ENCODE results near the gene ALK.

The ALK gene

GRCh38 chr2:29433920-29434319 is 487.5 kb downstream of the ALK start:
- no peak for DNase-seq

- no peak for DNase-seq
Observed at GRCh38 chr2:29433128-29433527, 488.3 kb downstream of the ALK start.

DNA sequence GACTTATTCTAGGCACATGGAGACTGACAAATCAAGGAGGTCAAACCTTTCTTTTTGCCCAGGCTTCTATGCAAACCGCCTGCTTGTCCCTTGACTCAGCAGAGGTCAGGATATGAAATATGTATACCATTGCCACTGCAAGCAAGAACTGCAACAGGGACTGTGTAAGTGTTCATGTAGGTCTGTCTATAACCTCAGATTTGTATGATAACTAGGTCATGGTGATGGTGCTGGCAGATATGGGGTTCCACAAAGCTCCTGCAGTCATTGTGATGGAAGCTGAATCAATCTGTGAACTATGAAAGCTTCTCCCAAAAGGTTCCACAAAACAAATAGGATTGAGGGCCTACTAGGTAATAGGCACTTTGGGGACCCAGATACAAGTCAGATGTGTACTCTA is 489.9 kb downstream of the ALK start:
- no peak for DNase-seq

DNA sequence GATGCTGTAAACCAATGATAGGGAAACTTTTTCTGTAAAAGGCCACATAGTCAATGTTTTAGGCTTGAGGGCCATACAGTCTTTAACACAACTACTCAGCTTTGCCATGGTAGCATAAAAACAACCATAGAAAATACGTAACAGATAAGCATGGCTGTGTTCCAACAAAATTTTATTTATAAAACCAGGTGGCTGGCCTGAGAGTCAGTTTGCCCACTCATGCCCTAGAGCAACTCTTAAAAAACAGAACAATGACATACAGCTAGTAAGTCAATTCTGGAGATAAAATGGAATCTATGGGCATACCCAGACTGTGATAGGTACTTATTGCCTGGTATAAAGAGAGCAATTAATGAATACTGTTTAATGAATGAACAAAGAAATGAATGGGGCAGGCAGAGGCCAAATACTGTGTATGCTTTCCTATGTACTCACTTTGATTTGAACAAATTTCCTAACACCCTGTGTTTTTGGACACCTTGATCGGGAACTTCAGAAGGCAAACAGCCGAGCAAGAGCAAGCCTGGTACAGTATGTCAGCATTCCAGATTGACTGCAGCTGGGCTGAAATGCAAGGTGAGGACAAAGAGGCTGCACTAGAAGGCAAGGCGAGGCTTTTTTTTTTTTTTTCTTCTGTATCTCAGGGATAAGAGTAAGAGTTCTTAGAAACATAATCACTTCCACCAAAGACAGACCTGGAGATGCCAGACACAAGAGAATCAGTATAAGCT is 490.8 kb downstream of the ALK start:
- no peak for DNase-seq

DNA sequence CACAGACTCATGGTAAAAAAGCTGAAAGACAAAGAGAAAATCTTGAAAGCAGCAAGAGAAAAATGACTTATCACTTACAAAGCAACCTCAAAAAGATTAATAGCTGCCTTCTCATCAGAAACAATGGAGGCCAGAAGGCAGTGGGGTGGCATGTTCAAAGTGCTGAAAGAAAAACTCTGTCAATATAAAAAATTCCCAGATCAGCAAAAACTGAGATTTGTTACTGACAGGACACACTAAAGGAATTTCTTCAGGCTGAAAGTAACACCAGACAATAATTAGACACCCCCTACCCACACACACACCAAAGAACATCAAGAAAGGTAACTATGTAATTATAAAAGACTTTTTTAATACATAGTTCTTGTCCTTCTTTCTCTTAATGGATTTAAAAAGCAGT is 495.0 kb downstream of the ALK start:
- no peak for DNase-seq

DNA sequence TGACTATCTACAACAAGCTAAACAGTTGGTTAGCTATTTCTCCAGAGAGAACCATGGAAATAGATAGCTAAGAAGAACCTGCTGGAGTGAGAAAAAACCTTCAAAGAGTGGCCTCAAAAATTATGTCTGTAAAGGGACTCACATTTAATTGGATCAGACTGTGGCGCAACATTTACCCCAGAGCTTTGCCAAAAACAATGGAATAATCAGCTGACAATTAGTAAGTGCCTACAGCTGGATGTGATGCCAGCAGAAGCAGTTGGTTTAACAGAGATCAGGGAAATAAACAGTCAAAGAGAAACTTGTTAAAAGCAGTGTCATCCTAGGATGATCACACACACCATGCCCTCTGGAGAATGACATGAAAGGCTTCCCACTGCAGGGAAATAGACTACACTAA is 495.5 kb downstream of the ALK start:
- no peak for DNase-seq

- no peak for DNase-seq
Observed at GRCh38 chr2:29423061-29423666, 498.2 kb downstream of the ALK start.

GRCh38 chr2:29420999-29421782 is 500.2 kb downstream of the ALK start:
- DNase-seq, result no peak

GRCh38 chr2:29420464-29420863 is 500.9 kb downstream of the ALK start:
- no peak for DNase-seq

DNA sequence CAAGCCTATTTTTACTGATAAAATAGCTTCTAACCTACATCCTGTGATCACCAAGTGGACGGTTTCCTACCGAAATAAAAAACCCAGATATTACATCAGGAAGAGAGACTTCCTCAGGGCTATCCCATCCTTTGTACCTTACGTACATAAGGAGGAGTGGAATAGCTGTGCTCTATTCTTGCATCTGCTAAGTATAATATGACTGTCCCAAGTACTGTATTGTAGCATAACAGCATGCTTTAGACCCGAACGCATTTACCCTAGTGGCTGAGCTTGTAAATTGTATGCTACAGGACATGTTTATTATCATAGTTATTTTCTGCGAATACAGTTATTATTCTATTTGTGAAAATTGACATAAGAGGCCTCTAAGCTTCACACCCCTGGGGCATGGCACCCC is 503.8 kb downstream of the ALK start:
- no peak for DNase-seq

GRCh38 chr2:29412197-29412925 is 509.0 kb downstream of the ALK start:
- no peak for DNase-seq

DNA sequence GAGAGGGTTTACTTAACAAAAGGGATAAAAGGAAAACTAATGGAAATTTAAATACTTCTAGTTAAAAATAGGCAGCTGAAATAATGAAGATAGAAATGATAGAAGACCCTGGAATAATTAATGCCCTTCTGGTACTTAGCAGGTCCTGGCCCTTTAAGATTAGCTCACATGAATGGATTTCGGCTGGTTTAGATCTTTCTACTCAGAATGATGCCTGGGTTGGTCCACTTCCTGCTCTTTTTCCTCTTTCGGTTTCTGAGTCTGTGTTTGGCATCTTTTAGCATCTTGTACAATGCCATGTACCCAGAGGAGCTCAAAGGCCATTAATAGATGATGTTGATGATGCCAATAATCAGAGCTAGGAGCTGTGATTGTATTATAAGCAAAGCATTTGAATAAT is 515.7 kb downstream of the ALK start:
- no peak for DNase-seq

GRCh38 chr2:29405266-29405665 is 516.1 kb downstream of the ALK start:
- DNase-seq, result no peak

GRCh38 chr2:29401994-29402393 is 519.4 kb downstream of the ALK start:
- DNase-seq, result no peak

- DNase-seq, result no peak
Observed at GRCh38 chr2:29400930-29401653, 520.3 kb downstream of the ALK start.

- DNase-seq, result no peak
Observed at GRCh38 chr2:29398384-29399237, 522.8 kb downstream of the ALK start.

DNA sequence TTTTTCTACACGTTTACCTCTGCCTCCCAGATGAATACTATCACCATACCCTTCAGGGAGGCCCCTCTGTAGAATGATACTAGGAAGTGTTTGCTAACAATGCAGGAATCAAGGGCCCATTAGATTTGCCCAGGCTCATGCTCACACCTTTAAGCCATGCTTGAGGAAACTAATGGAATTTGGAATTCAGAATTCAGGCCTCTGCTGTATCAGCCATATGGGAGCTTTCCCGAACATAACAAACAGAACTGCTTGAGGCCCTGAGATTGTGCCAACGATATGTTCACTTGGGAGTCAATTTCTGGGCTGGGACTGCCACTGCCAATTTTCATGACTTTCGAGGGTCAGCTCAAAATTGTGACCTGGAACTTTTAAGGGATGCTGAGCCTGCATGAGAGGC is 523.7 kb downstream of the ALK start:
- no peak for DNase-seq

DNA sequence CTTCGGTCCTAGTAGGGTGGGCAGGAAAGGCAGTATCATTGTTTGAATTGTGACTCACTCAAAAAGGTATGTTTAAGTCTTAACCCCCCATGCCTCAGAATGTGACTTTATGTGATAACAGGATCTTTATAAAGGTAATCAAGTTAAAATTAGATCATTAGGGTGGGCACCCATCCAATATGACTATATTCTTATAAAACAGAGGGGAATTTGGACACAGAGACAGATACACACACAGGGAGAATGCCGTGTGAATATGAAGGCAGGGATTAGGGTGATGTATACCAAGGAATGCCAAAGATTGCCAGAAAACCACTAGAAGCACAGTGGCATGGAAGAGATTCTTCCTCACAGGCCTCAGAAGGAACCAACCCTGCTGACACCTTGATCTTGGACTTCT is 524.3 kb downstream of the ALK start:
- no peak for DNase-seq

DNA sequence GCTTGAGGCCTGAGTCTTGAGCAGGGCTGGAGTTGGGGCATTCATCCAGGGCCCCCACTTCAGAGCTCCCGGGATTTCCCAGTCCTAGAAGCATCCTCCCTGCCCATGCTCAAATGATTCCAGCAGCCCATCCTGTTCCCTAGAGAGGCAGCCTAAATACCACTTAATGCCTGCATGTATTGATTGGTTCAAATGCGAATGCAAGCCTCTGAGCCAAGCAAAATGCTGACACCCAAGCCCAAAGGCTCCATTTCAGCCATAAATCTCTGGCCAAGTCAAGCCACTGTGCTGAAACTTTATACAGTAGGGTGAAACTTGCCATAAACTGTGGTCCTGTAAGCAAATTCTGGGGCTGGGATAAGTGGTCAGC is 526.4 kb downstream of the ALK start:
- no peak for DNase-seq

GRCh38 chr2:29394311-29394980 is 526.9 kb downstream of the ALK start:
- DNase-seq, result no peak

- no peak for DNase-seq
Observed at GRCh38 chr2:29393676-29394075, 527.7 kb downstream of the ALK start.
